Activated CD4-positive, alpha-beta memory T cell treated with anti-CD3 and anti-CD28 coated beads for 36 hours (primary cell): Measurements from ENCODE around the gene ADGRL2. TPM values are rescaled to one million over a fixed set of nuclear protein-coding genes. Genes with fewer than 3 reads are reported as not detected.

Source experiments
- CTCF ChIA-PET: fragments of 350-600 bp; sonication (Branson Sonifier 250); formaldehyde crosslinking; loops from one replicate; lab custom pipeline; 2021; ENCODE audit warnings: antibody characterized with exemption, inconsistent platforms; lab: Charles Lee
- POLR2A ChIA-PET: fragments of 350-600 bp; sonication (Branson Sonifier 250); formaldehyde crosslinking; loops from one replicate; lab custom pipeline; 2021; ENCODE audit warnings: antibody characterized with exemption; lab: Charles Lee
- DNase-seq: peaks from one replicate; pipeline ENCODE4 v3.0.0-alpha.2; 2020
- H3K27ac Mint-ChIP-seq: one replicate; pipeline ENCODE4 v1.8.0; 2021; ENCODE audit warnings: mixed read lengths
- H3K27me3 Mint-ChIP-seq: one replicate; pipeline ENCODE4 v1.8.0; 2021; ENCODE audit warnings: mixed read lengths
- H3K36me3 Mint-ChIP-seq: one replicate; pipeline ENCODE4 v1.8.0; 2021; ENCODE audit warnings: mixed read lengths
- H3K4me1 Mint-ChIP-seq: one replicate; pipeline ENCODE4 v1.8.0; 2021; ENCODE audit warnings: low read depth, mixed read lengths
- H3K4me3 Mint-ChIP-seq: one replicate; pipeline ENCODE4 v1.8.0; 2021; ENCODE audit warnings: mild to moderate bottlenecking, mixed read lengths
- H3K9me3 Mint-ChIP-seq: one replicate; pipeline ENCODE4 v1.8.0; 2021; ENCODE audit warnings: mixed read lengths
- intact Hi-C: fragments of 100-400 bp; cut with micrococcal nuclease; formaldehyde crosslinking; loops from one replicate; pipeline ENCODE4 v1.15.1; 2023
- total RNA-seq, 2 experiments: library from RNA; stranded (reverse); gene quantifications; one replicate each; pipeline ENCODE4 v1.2.3, GENCODE V29; 2021

Gene ADGRL2
- total RNA-seq, 2 experiments from 2014 or later, result not detected

DNA sequence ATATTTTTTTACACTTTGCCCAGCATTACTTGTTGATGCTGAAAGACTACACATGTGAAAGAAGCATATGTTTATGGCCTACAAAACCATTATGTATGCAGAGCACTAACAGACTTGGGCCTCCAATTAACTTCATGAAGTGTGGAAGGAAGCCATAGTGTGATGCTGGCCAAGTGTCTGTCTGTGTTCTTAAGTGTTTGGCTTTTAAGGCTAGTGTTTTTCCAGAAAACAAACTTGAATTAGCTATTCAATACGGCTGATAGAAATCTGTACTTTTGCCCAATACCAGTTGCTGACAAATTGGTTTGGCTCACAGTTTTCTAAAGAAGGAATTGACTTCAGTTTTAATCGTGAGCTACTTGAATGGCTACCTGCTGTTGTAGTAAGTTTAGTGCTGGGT is 136.1 kb downstream of the ADGRL2 start:
- Mint-ChIP-seq H3K9me3 (no peaks in the 10 kb centered on the region), H3K27me3 (no peaks in the 10 kb centered on the region), H3K4me3 (no peak overlapping the region), H3K36me3 (no peaks in the 10 kb centered on the region), H3K4me1 (no peaks in the 10 kb centered on the region), H3K27ac (no peak overlapping the region)
- intact Hi-C loops, result no loop called here
- ChIA-PET POLR2A (no interaction called here), CTCF (no interaction called here)
- DNase-seq, result no peak

DNA sequence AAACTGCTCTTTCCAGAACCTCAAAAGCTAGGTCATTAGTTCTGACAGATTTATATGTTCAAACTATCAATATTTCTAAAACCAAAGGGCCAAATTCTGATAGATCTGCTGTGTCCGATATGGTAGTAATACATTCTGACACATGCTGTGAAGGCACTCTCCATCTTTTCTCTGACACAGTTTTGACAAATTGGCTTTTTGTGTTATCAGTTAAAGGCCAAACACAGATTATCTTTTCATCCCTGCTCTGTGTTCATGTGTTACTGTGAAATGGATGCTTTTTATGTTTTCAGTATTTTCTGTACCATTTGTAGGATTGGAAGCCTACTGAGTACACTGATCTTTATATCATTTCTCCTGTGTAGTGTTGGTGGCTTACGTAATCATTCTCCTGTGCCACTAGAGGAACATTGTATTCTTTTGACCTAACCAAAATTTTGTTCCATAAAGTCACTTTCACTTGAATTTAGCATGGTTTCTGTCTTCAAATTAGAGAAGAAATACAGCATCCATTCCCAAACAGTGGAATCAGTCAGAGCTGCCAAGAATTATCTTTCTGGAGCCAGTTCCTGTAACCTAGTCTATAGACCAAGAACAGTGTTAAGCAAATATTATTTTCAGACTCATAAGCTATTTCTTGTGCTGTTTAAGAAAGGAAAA is 137.2 kb downstream of the ADGRL2 start:
- Mint-ChIP-seq H3K27ac (no peak overlapping the region), H3K36me3 (no peaks in the 10 kb centered on the region), H3K4me3 (no peak overlapping the region), H3K4me1 (no peaks in the 10 kb centered on the region), H3K27me3 (no peaks in the 10 kb centered on the region), H3K9me3 (no peaks in the 10 kb centered on the region)
- CTCF ChIA-PET, result no interaction called here
- no peak for DNase-seq
- POLR2A ChIA-PET, result no interaction called here
- intact Hi-C loops, result no loop called here

DNA sequence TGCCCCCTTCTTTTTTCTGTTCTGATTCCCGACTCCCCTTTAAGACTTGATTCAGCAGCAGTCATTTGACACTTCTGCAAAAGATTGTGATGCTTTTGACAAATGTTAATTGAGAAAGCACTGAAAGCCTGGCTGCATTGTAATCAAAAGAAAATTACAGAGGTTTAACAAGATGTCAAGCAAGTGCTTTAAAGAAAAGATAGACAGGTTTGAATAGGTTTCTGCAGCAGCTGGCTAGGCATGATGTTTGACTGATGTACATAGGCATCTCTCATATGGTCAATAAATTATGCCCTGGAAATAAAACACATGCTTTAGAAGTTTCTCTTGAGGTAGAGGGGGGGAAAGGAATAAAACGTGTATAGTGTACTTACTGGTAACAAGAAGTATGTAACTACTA is 147.8 kb downstream of the ADGRL2 start:
- CTCF ChIA-PET, result no interaction called here
- H3K36me3 Mint-ChIP-seq, result no peaks in the 10 kb centered on the region
- H3K27me3 Mint-ChIP-seq, result no peaks in the 10 kb centered on the region
- intact Hi-C loops, result no loop called here
- no peak overlapping the region for H3K4me3 Mint-ChIP-seq
- DNase-seq, result no peak
- POLR2A ChIA-PET, result no interaction called here
- H3K9me3 Mint-ChIP-seq, result no peaks in the 10 kb centered on the region
- H3K4me1 Mint-ChIP-seq, result no peaks in the 10 kb centered on the region
- H3K27ac Mint-ChIP-seq, result no peak overlapping the region

DNA sequence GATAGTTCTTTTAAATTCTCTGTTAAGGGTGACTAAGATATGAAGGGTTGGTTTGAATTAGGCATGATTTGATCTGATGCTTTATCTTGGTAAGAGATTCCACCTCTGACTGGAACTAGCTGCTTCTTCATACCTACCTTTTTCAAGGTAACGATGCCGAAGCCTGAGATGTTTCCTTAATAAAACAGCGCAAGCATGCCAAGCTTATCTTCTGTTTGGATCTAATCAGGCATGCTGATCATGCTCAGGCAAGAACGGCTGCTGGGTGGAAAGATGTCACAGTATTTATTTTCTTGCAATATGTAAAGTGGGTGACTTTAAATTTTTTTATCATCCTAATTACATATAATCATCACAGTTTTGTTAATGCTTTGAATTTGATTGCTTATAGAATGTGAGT is 148.7 kb downstream of the ADGRL2 start:
- intact Hi-C loops, result no loop called here
- Mint-ChIP-seq H3K27ac (no peak overlapping the region), H3K27me3 (no peaks in the 10 kb centered on the region), H3K9me3 (no peaks in the 10 kb centered on the region), H3K4me1 (no peaks in the 10 kb centered on the region), H3K4me3 (no peak overlapping the region), H3K36me3 (no peaks in the 10 kb centered on the region)
- POLR2A ChIA-PET, result no interaction called here
- CTCF ChIA-PET, result no interaction called here
- DNase-seq, result no peak

DNA sequence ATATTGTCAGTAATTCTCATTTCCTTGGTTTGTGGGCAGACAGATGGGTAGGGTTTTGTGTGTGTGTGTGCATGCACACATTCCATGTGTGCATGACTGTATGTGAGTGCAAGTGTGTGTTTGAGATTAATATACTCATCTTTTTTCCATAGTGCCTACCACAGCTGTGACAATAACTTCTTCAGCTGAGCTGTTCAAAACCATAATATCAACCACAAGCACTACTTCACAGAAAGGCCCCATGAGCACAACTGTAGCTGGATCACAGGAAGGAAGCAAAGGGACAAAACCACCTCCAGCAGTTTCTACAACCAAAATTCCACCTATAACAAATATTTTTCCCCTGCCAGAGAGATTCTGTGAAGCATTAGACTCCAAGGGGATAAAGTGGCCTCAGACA is 149.3 kb downstream of the ADGRL2 start:
- no peaks in the 10 kb centered on the region for H3K9me3 Mint-ChIP-seq
- POLR2A ChIA-PET, result no interaction called here
- intact Hi-C loops, result no loop called here
- H3K36me3 Mint-ChIP-seq, result no peaks in the 10 kb centered on the region
- CTCF ChIA-PET, result no interaction called here
- no peak overlapping the region for H3K27ac Mint-ChIP-seq
- no peak overlapping the region for H3K4me3 Mint-ChIP-seq
- DNase-seq, result no peak
- no peaks in the 10 kb centered on the region for H3K27me3 Mint-ChIP-seq
- H3K4me1 Mint-ChIP-seq, result no peaks in the 10 kb centered on the region

DNA sequence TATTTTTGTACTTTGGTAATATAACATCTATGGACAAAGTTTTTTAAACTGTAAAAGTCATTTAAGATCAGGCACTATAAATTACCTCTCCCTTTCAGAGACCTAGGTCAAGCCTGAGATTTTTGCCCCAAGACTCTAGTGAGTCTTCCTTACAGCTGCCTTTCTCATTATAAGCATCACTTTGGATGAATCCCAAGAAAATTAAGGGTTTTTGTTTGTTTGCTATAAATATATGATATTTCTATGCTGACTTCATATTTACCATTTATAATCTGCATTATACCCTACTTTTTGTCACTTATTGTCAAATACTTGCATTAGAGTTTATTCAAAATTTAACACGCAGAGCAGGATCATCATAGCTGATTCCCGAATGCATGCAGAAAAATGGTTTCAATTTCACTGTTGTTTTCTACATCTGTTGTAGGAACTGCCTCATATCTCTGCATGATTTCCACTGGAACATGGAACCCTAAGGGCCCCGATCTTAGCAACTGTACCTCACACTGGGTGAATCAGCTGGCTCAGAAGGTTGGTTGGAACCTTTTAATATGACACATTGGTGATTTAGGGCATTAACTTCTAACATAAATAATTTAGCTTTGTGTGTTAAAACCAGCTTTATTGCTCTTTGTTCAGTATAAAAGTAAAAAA is 150.0 kb downstream of the ADGRL2 start:
- ChIA-PET CTCF (no interaction called here), POLR2A (no interaction called here)
- H3K4me1 Mint-ChIP-seq, result no peaks in the 10 kb centered on the region
- H3K9me3 Mint-ChIP-seq, result no peaks in the 10 kb centered on the region
- no peaks in the 10 kb centered on the region for H3K27me3 Mint-ChIP-seq
- H3K36me3 Mint-ChIP-seq, result no peaks in the 10 kb centered on the region
- H3K27ac Mint-ChIP-seq, result no peak overlapping the region
- no peak for DNase-seq
- H3K4me3 Mint-ChIP-seq, result no peak overlapping the region
- intact Hi-C loops, result no loop called here

DNA sequence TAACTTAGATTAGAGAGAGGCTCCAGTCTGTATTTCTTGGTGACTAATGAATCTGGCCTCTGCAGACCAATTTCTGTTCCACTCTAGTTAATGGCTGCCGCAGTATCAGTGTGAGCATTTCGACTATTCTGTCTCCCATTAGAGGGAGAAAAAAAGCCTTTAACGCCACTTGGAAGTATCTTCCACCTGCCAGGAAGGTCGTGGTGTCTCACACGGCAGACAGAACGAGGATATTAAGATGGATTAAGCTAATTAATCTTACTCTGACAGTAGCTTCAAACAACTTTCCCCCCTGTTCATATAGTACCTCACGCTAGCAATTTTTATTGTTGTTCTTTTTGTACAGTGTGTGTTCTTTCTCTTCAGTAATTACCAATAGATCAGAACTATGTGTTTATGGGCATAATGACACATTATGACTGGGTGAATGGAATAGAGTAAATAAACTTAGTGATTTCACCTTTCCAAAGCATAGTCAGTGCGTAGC is 153.8 kb downstream of the ADGRL2 start:
- ChIA-PET POLR2A (no interaction called here), CTCF (interaction anchor here (0.7 kb wide), 1 partner anchor 22 kb away, joined by 3 read pairs; no protein-coding TSS in a partner anchor)
- no peaks in the 10 kb centered on the region for H3K9me3 Mint-ChIP-seq
- H3K36me3 Mint-ChIP-seq, result no peaks in the 10 kb centered on the region
- H3K27ac Mint-ChIP-seq, result no peak overlapping the region
- intact Hi-C loops, result no loop called here
- H3K27me3 Mint-ChIP-seq, result no peaks in the 10 kb centered on the region
- no peak for DNase-seq
- no peak overlapping the region for H3K4me3 Mint-ChIP-seq
- no peaks in the 10 kb centered on the region for H3K4me1 Mint-ChIP-seq

DNA sequence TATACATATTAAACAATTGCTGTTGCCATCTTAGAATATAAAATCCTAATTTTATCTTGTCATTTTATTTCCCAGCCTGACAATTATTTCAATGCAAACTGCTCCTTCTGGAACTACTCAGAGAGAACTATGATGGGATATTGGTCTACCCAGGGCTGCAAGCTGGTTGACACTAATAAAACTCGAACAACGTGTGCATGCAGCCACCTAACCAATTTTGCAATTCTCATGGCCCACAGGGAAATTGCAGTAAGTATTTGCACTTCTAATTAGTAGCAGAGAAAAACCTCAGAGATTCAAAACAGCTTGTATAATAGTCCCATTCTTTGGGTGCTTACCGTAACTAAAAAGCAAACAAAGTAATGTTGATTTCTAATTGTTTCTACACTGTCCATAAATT is 167.2 kb downstream of the ADGRL2 start:
- H3K9me3 Mint-ChIP-seq, result no peaks in the 10 kb centered on the region
- H3K27ac Mint-ChIP-seq, result no peak overlapping the region
- H3K36me3 Mint-ChIP-seq, result no peaks in the 10 kb centered on the region
- intact Hi-C loops, result no loop called here
- no peak overlapping the region for H3K4me3 Mint-ChIP-seq
- no peaks in the 10 kb centered on the region for H3K27me3 Mint-ChIP-seq
- no peaks in the 10 kb centered on the region for H3K4me1 Mint-ChIP-seq
- ChIA-PET POLR2A (no interaction called here), CTCF (no interaction called here)
- no peak for DNase-seq

DNA sequence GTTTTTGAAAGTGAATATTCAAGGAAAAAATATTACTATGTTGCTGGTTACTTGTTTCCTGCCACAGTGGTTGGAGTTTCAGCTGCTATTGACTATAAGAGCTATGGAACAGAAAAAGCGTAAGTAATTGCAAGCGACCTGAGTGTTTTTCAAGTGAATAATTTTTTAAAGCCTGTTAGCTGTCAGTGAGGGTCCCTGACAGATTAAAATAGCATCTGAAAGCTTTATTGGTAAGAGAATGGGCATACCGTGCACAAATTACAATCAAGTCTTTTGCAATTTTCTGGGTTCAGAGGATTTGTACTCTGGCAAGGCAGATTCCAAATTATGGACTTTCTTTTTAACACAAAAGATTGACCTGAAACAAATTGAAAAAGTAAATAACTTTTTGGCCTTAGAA is 169.7 kb downstream of the ADGRL2 start:
- CTCF ChIA-PET, result no interaction called here
- no peaks in the 10 kb centered on the region for H3K27me3 Mint-ChIP-seq
- no peaks in the 10 kb centered on the region for H3K9me3 Mint-ChIP-seq

DNA sequence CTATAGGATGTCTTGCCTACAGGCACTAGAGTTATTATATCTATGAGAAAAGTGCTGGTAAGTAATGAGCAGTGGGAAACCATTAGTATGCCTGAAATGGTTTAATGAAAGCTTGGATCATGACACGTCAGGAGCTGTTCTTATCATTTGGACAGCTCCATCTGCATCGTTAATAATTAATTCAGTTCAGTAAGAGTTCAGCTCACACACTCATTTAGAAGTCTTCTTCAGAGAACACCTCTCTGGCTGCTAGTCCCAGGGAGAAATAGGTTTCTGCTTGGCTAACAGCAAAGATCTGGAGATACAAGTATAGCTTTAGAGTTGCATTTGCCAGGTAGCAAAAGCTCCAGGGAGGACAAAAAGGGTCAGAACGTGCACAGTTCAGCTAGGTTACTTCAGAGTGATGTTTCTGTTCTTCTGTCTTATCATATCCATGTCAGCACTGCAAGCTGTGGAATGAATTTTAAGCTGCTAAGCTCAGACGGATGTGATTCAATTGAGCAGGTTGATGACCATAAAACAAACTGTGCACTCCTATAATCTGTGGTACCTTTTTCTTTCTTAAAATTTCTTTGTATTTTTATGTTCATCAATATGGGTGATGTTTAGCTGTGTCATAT is 173.6 kb downstream of the ADGRL2 start:
- Mint-ChIP-seq H3K4me3 (no peak overlapping the region), H3K27me3 (no peaks in the 10 kb centered on the region), H3K27ac (no peak overlapping the region), H3K36me3 (no peaks in the 10 kb centered on the region), H3K4me1 (no peaks in the 10 kb centered on the region), H3K9me3 (no peaks in the 10 kb centered on the region)
- ChIA-PET CTCF (interaction anchor here (0.7 kb wide), 1 partner anchor 241 kb away, joined by 3 read pairs; no protein-coding TSS in a partner anchor), POLR2A (no interaction called here)
- intact Hi-C loops, result no loop called here
- DNase-seq, result no peak

More for the DNA sequence above, 169.7 kb downstream of the ADGRL2 start:
- H3K36me3 Mint-ChIP-seq, result no peaks in the 10 kb centered on the region
- POLR2A ChIA-PET, result no interaction called here
- no peak overlapping the region for H3K27ac Mint-ChIP-seq
- DNase-seq, result no peak
- no peak overlapping the region for H3K4me3 Mint-ChIP-seq
- H3K4me1 Mint-ChIP-seq, result no peaks in the 10 kb centered on the region
- intact Hi-C loops, result no loop called here

DNA sequence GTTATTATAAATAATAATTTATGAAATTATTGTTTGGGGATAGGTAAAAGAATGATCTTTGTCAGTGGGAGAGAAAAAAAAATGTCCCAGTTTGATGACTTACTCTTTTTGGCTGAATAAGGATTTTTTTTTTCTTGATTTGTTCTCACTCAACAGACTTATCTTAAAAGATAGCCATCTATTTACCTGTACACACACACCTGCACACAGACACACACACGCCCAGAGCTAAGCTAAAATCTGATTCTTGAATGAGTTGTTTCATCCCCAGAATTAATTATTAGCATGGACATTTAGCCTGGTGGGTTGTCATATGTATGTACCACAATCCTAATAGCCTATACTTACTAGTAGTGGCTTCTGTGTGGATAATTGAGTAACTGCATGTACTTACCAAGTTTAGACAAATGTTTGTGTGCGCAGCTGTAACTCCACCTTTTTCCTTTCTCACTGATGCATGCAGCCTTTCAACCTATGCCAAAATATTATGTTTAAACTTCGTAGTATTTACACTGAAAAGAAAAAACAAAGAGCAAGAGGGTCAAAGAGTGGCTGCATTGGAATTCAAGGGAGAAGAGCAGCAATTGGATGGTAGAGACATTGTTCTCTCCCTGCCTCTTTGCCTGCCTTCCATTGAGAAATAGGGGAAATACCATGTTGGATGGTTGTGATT is 174.3 kb downstream of the ADGRL2 start:
- no peak overlapping the region for H3K27ac Mint-ChIP-seq
- no peak overlapping the region for H3K4me3 Mint-ChIP-seq
- POLR2A ChIA-PET, result no interaction called here
- H3K4me1 Mint-ChIP-seq, result no peaks in the 10 kb centered on the region
- no peaks in the 10 kb centered on the region for H3K36me3 Mint-ChIP-seq
- intact Hi-C loops, result no loop called here
- CTCF ChIA-PET, result interaction anchor here (0.7 kb wide), 1 partner anchor 242 kb away, joined by 3 read pairs; no protein-coding TSS in a partner anchor
- H3K9me3 Mint-ChIP-seq, result no peaks in the 10 kb centered on the region
- H3K27me3 Mint-ChIP-seq, result no peaks in the 10 kb centered on the region
- DNase-seq, result no peak

DNA sequence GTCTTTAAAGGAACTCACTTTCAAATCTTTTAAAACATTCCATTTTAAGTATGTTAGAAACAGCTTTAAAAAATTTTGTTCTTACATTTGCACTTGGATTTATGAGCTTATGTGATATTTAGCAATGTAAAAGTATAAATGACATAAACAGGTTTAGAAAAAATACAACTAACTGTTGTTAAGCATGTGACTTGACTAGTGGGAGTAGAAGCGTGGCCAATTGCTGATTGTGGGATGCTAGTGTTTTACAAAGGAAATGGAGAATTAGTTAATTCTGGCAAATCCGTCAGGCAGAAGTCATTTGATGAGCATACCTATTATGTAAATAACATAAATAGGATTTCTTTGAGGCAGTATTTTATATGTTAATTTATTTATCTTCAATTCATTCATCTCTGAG is 175.8 kb downstream of the ADGRL2 start:
- no peak for DNase-seq
- Mint-ChIP-seq H3K4me3 (no peak overlapping the region), H3K27me3 (no peaks in the 10 kb centered on the region), H3K27ac (no peak overlapping the region), H3K9me3 (no peaks in the 10 kb centered on the region), H3K36me3 (no peaks in the 10 kb centered on the region), H3K4me1 (no peaks in the 10 kb centered on the region)
- POLR2A ChIA-PET, result no interaction called here
- intact Hi-C loops, result no loop called here
- CTCF ChIA-PET, result no interaction called here
